Ishikawa (cell line): Measurements from ENCODE around the gene ZNF764.

Experiments
- EGR1 ChIP-seq: IDR thresholded peaks from 2 replicates; pipeline ENCODE4 v1.6.1; 2012
- EP300 ChIP-seq: IDR thresholded peaks from 2 replicates; pipeline ENCODE4 v1.6.1; 2012; ENCODE audit warnings: borderline replicate concordance
- MAX ChIP-seq: IDR thresholded peaks from 2 replicates; pipeline ENCODE4 v1.6.1; 2012
- RAD21 ChIP-seq: IDR thresholded peaks from 2 replicates; pipeline ENCODE4 v1.6.1; 2012; ENCODE audit warnings: low read depth
- TAF1 ChIP-seq: IDR thresholded peaks from 2 replicates; pipeline ENCODE4 v1.6.1; 2012; ENCODE audit warnings: low read depth, mild to moderate bottlenecking
- YY1 ChIP-seq: IDR thresholded peaks from 2 replicates; pipeline ENCODE4 v1.6.1; 2012; ENCODE audit warnings: low read depth
- ZBTB7A ChIP-seq: IDR thresholded peaks from 2 replicates; pipeline ENCODE4 v1.6.1; 2012; ENCODE audit warnings: low read depth
- TF ChIP-seq, protein P1 (sequence below): IDR thresholded peaks from 2 replicates; pipeline ENCODE4 v1.6.1; 2012; ENCODE audit warnings: low read depth, mild to moderate bottlenecking

- TF ChIP-seq TAF1 (no peak), EGR1 (no peak), YY1 (no peak), RAD21 (no peak), EP300 (no peak), MAX (no peak), ZBTB7A (no peak)
- TF ChIP-seq, protein P1, sequence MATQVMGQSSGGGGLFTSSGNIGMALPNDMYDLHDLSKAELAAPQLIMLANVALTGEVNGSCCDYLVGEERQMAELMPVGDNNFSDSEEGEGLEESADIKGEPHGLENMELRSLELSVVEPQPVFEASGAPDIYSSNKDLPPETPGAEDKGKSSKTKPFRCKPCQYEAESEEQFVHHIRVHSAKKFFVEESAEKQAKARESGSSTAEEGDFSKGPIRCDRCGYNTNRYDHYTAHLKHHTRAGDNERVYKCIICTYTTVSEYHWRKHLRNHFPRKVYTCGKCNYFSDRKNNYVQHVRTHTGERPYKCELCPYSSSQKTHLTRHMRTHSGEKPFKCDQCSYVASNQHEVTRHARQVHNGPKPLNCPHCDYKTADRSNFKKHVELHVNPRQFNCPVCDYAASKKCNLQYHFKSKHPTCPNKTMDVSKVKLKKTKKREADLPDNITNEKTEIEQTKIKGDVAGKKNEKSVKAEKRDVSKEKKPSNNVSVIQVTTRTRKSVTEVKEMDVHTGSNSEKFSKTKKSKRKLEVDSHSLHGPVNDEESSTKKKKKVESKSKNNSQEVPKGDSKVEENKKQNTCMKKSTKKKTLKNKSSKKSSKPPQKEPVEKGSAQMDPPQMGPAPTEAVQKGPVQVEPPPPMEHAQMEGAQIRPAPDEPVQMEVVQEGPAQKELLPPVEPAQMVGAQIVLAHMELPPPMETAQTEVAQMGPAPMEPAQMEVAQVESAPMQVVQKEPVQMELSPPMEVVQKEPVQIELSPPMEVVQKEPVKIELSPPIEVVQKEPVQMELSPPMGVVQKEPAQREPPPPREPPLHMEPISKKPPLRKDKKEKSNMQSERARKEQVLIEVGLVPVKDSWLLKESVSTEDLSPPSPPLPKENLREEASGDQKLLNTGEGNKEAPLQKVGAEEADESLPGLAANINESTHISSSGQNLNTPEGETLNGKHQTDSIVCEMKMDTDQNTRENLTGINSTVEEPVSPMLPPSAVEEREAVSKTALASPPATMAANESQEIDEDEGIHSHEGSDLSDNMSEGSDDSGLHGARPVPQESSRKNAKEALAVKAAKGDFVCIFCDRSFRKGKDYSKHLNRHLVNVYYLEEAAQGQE = no peak
Measured at GRCh38 chr16:30569746-30570635, 11.8 kb upstream of the ZNF764 start.
